Stimulated activated naive CD8-positive, alpha-beta T cell treated with anti-CD3 and anti-CD28 coated beads, Interleukin-15, Interleukin-2, amounts not matched to agents 100 ng/mL and 50 ng/mL, for 24 hours (primary cell): Measurements from ENCODE around the gene DUT.

Source experiments
- H3K27ac Mint-ChIP-seq: one replicate; pipeline ENCODE4 v1.8.0; 2021; ENCODE audit warnings: mild to moderate bottlenecking, mixed read lengths
- H3K27me3 Mint-ChIP-seq: one replicate; pipeline ENCODE4 v1.8.0; 2021; ENCODE audit warnings: mixed read lengths
- H3K36me3 Mint-ChIP-seq: one replicate; pipeline ENCODE4 v1.8.0; 2021; ENCODE audit warnings: low read depth, mixed read lengths
- H3K4me1 Mint-ChIP-seq: one replicate; pipeline ENCODE4 v1.8.0; 2021; ENCODE audit warnings: low read depth, mixed read lengths
- H3K4me3 Mint-ChIP-seq: one replicate; pipeline ENCODE4 v1.8.0; 2021; ENCODE audit warnings: mild to moderate bottlenecking, mixed read lengths
- H3K9me3 Mint-ChIP-seq: one replicate; pipeline ENCODE4 v1.8.0; 2021; ENCODE audit warnings: mixed read lengths

DUT gene

DNA sequence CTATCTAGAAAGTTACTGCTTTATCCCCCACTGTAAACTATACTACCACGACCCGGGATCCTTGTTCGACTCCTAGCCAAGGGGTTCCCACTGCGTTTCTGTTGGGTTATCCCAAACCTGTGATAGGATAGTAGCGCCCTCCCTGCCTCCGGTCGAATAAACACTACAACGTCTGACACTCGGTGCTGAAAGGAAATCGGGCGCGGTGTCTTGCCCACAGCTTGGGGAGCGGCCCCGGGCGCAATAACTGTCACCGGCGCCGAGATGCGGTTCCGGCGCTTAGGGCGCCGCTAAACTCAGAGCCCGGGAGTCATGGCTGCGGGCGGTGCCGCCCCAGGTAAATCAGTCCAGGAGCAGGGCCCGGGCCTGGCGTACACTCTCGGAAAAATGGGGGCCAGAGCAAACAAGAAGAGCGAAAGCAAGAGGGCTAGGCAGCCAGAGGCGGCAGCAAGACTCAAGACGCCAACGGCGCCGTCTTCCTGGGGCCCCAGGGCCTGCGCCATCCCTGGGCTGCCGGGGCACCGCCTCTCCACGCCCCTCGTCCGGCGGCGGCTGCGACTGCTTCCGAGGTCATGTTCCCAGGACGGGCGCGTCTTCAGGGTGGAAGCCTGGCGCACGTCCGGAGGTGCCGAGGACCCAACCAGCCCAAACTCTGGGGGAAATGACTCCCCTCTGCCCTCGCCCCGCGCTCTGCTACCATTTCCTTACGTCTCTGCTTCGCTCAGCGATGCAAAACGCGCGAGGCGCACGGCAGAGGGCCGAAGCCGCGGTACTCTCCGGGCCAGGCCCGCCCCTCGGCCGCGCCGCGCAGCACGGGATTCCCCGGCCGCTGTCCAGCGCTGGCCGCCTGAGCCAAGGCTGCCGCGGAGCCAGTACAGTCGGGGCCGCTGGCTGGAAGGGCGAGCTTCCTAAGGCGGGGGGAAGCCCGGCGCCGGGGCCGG lies at the start of gene DUT:
TSS of gene DUT (plus strand) at position 575 of the 941 bp plus-strand sequence. CDS start at position 662, 87 bp downstream.
- Mint-ChIP-seq H3K9me3 (no peaks in the 10 kb centered on the region), H3K27ac (peak within 1 kb of the TSS; percentile 97), H3K27me3 (no peaks in the 10 kb centered on the region), H3K4me3 (peak within 1 kb of the TSS; percentile 97), H3K4me1 (peaks cover 38% of the 10 kb centered on the region), H3K36me3 (peaks cover 49% of the 10 kb centered on the region)

DNA sequence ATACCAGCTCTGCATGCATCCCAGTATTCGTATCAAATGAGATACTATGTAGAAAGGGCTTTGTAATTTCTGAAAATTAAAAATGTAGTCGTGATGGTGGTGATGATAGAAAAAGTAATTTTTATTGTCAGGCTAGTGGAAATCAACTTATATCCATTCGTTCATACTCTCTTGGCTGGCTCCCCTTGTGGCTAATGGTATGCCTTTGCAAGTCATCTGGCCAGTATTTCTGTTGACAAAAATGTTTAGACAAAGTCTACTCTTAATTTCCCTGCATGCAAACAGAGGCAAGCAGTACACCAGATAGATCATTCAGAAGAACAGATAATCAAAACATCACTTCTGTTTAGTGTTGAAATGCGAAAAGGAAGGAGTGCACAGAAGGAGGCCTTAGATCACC lies 49.6 kb upstream of the DUT start:
- Mint-ChIP-seq H3K4me3 (no peak overlapping the region), H3K36me3 (no peaks in the 10 kb centered on the region), H3K4me1 (no peaks in the 10 kb centered on the region), H3K9me3 (no peaks in the 10 kb centered on the region), H3K27ac (no peak overlapping the region), H3K27me3 (no peaks in the 10 kb centered on the region)

DNA sequence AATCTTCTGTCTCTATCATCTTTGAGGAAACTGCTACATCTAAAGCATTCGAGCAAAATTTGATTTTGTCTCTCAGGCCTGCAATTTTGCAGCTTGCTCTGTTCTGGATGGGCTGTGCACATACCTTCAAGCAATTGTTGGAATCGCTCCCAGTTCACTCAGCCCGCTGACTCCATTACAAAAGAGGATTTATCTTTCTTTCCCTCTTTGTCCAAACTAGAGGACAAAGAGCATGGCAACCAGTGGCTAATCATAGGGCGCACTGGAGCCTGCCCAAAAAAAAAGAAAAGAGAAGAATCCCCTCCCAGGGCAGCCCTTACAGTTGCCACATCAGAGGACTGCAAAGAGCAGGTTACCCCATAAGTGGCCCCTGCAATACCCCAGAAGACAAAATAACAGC lies 49.0 kb upstream of the DUT start:
- H3K27ac Mint-ChIP-seq = no peak overlapping the region
- no peaks in the 10 kb centered on the region for H3K4me1 Mint-ChIP-seq
- no peaks in the 10 kb centered on the region for H3K27me3 Mint-ChIP-seq
- H3K4me3 Mint-ChIP-seq = no peak overlapping the region
- H3K9me3 Mint-ChIP-seq = no peaks in the 10 kb centered on the region
- H3K36me3 Mint-ChIP-seq = no peaks in the 10 kb centered on the region

DNA sequence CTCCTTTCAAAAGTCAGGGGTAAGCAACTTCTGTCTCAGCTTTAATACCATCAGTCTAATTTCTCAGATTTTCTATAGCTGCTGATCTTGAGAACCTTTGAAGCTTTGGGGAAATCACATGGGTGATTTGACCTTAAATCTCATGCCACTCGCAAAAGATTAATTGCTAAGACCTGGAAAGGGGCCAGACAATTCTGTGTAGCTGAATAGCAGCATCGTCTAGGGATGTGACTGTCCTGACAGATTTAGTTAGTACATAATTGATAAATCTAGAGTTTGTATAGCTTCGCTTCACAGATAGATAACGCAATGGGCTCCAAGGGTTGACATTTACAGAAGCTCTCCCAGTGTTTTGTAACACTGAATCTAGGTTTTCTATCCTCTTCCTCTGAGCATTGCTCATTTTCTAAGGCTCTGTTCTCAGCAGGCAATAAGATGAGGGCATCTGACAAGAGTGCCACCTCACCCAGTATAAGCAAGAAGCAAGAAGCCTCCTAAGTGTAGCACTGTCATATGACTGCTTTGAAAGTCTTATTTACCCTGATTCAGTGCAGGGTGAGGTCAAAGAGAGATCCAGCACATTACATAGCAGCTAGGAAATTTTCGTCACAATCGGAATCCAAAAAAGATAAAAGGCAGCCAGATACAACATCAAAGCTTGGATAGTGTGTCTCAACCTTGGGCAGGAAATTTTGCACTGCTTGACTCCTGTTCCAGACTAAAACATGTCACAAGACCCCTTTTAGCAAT lies 47.7 kb upstream of the DUT start:
- no peaks in the 10 kb centered on the region for H3K4me1 Mint-ChIP-seq
- H3K4me3 Mint-ChIP-seq = no peak overlapping the region
- H3K27me3 Mint-ChIP-seq = no peaks in the 10 kb centered on the region
- no peak overlapping the region for H3K27ac Mint-ChIP-seq
- H3K36me3 Mint-ChIP-seq = no peaks in the 10 kb centered on the region
- H3K9me3 Mint-ChIP-seq = no peaks in the 10 kb centered on the region

DNA sequence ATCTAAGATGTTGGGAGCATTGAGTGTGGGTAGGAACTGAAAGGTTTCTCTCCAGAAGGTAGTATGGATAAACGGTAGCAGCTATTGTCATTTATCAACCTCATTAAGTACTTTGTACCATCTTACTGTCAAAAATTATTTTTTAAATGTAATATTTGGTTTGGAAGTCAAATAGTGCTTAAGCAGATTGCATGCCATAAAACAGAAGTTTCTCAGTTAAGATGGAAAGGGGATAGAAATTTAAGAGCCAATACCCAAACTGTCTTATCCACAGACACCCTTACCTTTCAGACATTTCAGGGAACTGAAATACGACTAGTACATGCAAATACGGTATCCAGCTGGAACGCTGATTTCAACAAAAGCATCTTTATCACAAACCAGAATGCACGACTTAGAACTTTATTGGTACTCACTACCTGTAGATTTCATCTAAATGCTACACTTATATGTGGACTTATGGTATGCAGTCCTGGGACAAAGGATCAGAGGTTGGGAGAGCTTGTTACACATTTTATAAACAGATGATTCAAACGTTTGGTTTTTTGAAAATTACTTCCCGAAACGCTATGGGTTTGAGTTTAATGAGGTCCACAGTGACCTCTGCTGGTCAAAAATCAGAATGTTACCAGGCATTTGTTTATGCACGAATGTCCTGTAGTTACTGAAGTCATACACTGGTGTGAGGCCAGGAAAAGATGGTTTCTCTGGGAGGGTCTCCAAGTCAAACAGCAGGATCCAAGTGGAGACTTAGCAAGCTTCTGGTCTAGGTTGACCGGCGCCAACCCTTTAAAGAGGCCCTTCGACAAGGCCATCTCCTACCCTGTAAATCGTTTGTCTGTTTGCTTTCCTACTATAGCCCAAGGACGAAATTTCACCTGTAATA lies 45.7 kb upstream of the DUT start:
- Mint-ChIP-seq H3K4me3 (no peak overlapping the region), H3K9me3 (no peaks in the 10 kb centered on the region), H3K27ac (no peak overlapping the region), H3K4me1 (no peaks in the 10 kb centered on the region), H3K27me3 (no peaks in the 10 kb centered on the region), H3K36me3 (no peaks in the 10 kb centered on the region)

DNA sequence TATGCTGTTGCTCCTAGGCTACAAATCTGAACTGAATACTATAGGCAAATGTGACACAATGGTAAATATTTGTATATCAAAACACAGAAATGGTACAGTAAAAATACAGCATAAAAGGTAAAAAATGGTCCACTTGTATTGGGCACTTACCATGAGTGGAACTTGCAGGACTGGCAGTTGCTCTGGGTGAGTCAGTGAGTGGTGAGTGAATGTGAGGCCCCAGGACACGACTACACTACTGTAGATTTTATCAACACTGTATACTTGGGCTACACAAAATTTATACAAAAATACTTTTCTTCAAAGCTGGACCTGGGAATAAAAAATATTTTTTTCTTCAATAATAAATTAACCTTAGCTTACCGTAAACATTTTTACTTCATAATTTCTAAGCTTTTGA lies 41.6 kb upstream of the DUT start:
- Mint-ChIP-seq H3K9me3 (no peaks in the 10 kb centered on the region), H3K36me3 (no peaks in the 10 kb centered on the region), H3K4me1 (no peaks in the 10 kb centered on the region), H3K4me3 (no peak overlapping the region), H3K27ac (no peak overlapping the region), H3K27me3 (no peaks in the 10 kb centered on the region)

DNA sequence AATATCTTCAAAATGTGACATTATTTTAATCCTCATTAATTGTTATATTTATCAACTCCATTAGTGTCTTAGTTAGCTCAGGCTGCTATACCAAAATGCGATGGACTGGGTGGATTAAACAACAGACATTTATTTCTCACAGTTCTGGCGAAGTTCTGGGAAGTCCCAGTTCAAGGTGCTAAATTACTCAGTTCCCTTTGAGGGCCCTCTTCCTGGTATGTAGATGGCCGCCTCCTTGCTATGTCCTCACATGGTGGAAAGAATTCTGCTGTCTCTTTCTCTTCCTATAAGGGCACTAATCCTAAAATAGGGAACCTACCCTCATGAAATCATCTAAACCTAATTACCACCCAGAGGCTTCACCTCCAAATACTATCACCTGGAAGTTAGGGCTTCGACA lies 38.8 kb upstream of the DUT start:
- Mint-ChIP-seq H3K9me3 (no peaks in the 10 kb centered on the region), H3K4me1 (no peaks in the 10 kb centered on the region), H3K4me3 (no peak overlapping the region), H3K27ac (no peak overlapping the region), H3K27me3 (no peaks in the 10 kb centered on the region), H3K36me3 (no peaks in the 10 kb centered on the region)

DNA sequence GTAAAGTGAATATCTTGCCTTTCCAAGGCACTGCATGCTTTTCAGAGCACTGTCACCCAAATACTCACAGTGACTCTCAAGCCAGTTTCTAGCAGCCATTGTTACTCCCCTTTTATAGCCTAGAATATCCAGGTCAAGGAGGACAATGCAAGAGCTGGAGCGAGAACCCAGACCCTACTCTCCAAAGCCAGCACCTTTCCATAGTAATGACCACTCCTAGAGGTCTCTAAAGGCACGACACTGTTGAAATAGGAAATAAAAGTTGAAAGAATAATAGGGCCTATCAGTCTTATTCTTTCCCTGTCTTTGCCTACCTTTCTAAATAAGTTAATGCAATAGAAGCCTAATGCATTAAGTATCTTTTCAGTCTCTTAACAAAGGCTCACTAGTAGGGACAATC lies 33.6 kb upstream of the DUT start:
- no peak overlapping the region for H3K27ac Mint-ChIP-seq
- no peaks in the 10 kb centered on the region for H3K9me3 Mint-ChIP-seq
- H3K4me3 Mint-ChIP-seq = no peak overlapping the region
- H3K4me1 Mint-ChIP-seq = no peaks in the 10 kb centered on the region
- no peaks in the 10 kb centered on the region for H3K36me3 Mint-ChIP-seq
- H3K27me3 Mint-ChIP-seq = no peaks in the 10 kb centered on the region

DNA sequence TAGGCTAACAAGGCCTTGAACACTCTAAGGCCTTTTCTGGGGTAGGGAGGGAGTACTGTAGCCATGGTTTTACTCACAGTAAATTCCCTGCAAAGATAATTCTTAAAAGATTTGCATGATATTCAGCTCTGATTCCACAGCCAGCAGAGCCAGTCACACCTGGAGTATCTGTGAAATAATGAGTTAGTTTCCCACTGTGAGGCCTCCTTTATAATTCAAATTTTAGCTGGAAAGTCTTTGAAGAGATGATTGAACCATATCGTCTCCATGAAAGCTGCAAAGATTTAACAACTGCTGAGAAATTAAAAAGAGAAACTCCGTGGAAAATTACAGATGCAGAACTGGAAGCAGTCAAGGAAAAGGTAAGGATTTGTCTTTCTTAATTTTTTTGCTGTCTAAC lies 32.3 kb upstream of the DUT start:
- H3K9me3 Mint-ChIP-seq = no peaks in the 10 kb centered on the region
- H3K36me3 Mint-ChIP-seq = no peaks in the 10 kb centered on the region
- H3K4me3 Mint-ChIP-seq = no peak overlapping the region
- no peak overlapping the region for H3K27ac Mint-ChIP-seq
- H3K4me1 Mint-ChIP-seq = no peaks in the 10 kb centered on the region
- H3K27me3 Mint-ChIP-seq = no peaks in the 10 kb centered on the region

DNA sequence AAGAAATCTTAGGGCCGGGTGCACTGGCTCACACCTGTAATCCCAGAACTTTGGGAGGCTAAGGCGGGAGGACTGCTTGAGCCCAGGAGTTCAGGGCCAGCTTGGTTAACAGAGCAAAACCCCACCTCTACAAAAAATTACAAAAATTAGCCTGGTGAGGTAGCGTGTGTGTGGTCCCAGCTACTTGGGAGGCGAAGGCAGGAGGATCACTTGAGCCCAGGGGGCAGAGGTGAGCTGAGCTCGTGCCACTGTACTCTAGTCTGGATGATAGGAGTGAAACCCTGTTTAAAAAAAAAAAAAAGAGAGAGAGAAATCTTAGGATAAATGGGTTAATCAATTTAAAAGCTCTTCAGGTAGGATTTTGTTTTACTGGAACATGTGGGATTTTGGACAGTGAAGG lies 31.2 kb upstream of the DUT start:
- Mint-ChIP-seq H3K27ac (no peak overlapping the region), H3K9me3 (no peaks in the 10 kb centered on the region), H3K27me3 (no peaks in the 10 kb centered on the region), H3K4me3 (no peak overlapping the region), H3K4me1 (no peaks in the 10 kb centered on the region), H3K36me3 (no peaks in the 10 kb centered on the region)

DNA sequence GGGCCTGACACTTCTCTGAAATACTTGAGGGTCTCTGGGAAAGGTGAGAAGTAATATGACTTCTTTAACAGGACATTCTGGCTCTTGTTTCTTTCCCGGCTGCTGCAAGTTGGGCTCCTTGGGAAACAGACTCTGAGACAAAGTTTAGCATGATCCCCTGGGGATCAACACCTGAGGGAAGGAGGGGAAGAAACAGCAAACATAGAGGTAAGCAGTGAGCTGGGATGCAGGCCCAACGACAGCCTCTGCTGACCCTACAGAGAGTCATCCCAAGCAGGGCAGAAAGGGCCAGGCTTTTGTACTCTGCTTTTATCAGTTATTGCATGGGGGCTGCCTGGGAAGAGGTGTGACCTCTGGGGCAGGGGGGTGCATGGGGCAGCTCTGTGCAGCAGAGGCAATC lies 26.8 kb upstream of the DUT start:
- no peaks in the 10 kb centered on the region for H3K36me3 Mint-ChIP-seq

DNA sequence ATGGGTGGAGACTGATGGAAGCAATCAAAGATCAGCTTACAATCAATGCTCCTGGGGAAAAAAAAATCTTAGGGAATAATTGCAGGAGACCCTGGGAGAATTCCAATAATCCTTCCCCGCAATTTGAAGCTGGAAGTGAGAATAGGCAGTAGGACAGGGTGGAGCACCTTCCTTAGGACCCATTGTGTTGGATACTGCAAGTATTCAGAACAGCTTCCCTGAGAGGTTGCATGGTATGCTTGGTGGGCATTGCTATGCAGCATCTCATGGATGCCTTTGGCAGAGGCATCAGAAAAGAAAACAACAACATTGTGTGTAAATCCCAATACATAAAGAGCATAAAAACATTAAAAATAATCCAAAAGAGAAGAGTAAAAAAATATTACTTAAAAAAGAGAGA lies 24.6 kb upstream of the DUT start:
- Mint-ChIP-seq H3K36me3 (no peaks in the 10 kb centered on the region), H3K4me3 (no peak overlapping the region), H3K4me1 (no peaks in the 10 kb centered on the region), H3K27ac (no peak overlapping the region), H3K9me3 (no peaks in the 10 kb centered on the region), H3K27me3 (no peaks in the 10 kb centered on the region)

More for the DNA sequence above, 26.8 kb upstream of the DUT start:
- H3K27ac Mint-ChIP-seq = no peak overlapping the region
- H3K9me3 Mint-ChIP-seq = no peaks in the 10 kb centered on the region
- H3K27me3 Mint-ChIP-seq = no peaks in the 10 kb centered on the region
- H3K4me1 Mint-ChIP-seq = no peaks in the 10 kb centered on the region
- H3K4me3 Mint-ChIP-seq = no peak overlapping the region

DNA sequence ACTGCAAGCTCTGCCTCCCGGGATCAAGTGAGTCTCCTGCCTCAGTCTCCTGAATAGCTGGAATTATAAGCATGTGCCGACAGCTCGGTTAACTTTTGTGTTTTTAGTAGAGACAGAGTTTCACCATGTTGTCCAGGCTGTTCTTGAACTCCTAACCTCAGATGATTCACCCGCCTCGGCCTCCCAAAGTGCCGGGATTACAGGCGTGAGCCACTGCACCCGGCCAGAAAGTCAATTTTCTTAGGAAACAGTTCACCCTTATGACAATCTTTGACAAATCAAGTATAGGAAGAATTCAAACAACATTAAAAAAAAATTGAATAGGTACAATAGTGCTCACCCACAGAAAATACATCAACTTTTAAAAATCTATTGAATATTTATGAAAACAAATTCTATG lies 23.6 kb upstream of the DUT start:
- Mint-ChIP-seq H3K4me1 (no peaks in the 10 kb centered on the region), H3K9me3 (no peaks in the 10 kb centered on the region), H3K4me3 (no peak overlapping the region), H3K36me3 (no peaks in the 10 kb centered on the region), H3K27me3 (no peaks in the 10 kb centered on the region), H3K27ac (no peak overlapping the region)

DNA sequence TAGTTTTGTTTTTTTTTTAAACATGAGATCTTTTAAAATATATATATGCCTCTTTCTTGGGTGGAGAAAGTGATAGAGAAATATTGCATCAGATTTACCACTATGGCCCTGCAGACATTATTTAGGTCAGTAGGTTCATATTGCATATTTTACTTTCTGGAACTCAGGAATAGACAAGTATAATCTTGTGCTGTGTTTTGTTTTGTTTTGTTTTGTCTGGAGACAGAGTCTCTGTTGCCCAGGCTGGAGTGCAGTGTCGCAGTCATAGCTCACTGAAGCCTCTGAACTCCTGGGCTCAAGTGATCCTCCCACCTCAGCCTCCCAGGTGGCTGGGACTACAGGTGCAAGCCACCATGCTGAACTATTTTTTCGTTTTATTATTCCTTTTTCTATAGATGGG lies 21.5 kb upstream of the DUT start:
- Mint-ChIP-seq H3K36me3 (no peaks in the 10 kb centered on the region), H3K4me3 (no peak overlapping the region), H3K27ac (no peak overlapping the region), H3K9me3 (no peaks in the 10 kb centered on the region), H3K4me1 (no peaks in the 10 kb centered on the region), H3K27me3 (no peaks in the 10 kb centered on the region)

DNA sequence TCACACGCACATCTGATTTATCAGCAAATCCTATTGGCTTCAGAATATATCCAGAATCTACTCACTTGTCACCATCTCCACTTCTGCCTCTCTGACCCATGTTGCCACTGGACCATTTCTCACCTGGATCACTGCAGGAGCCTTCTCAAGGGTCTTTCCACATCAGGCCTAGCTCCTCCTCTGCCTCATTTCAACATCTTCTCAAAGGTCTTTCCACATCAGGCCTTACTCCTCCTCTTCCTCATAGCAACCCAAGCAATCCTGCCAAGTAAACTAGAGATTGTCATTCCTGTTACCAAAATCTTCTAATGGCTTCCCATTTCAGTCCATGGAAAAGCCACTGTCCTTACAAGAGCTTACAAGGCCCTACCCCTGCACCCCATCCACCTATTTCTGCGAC lies 18.0 kb upstream of the DUT start:
- Mint-ChIP-seq H3K27me3 (no peaks in the 10 kb centered on the region), H3K27ac (no peak overlapping the region), H3K4me3 (no peak overlapping the region), H3K36me3 (no peaks in the 10 kb centered on the region), H3K4me1 (no peaks in the 10 kb centered on the region), H3K9me3 (no peaks in the 10 kb centered on the region)
